ENCODE data around the gene SLC41A3. TPM values are rescaled to one million over a fixed set of nuclear protein-coding genes. Genes with fewer than 3 reads are reported as not detected.

SLC41A3 gene
- total RNA-seq, 2 donors from 2014 or later = 46.8 to 50.4 TPM

- no peak overlapping the region for H3K4me3 Mint-ChIP-seq
- no peak overlapping the region for H3K9ac ChIP-seq (ENCODE audit: extremely low read depth, low read length, poor library complexity, severe bottlenecking)
- peaks cover 2% of the 10 kb centered on the region for H3K9me3 ChIP-seq (ENCODE audit: control insufficient read depth, low read length)
- H3K36me3 Mint-ChIP-seq (ENCODE audit: low read depth) = peaks cover 18% of the 10 kb centered on the region
- no peak overlapping the region for H3K27ac ChIP-seq (ENCODE audit: low read depth, low read length)
- TF ChIP-seq CTCF (conservative IDR thresholded peaks at IDR 0.05) = no peak
- peaks cover 27% of the 10 kb centered on the region for H3K4me1 Mint-ChIP-seq
- H3K9me3 Mint-ChIP-seq = no peaks in the 10 kb centered on the region
- WGBS, 2 experiments (ENCODE audit: insufficient coverage in 1 of 2, insufficient read length in 1 of 2) = 88 to 95% methylated on average over 4 to 16 of the region's 16 CpGs
- no peaks in the 10 kb centered on the region for H3K27me3 Mint-ChIP-seq (ENCODE audit: insufficient read depth)
- no peak overlapping the region for H3K4me3 ChIP-seq (ENCODE audit: low read length)
- H3K27ac Mint-ChIP-seq = no peak overlapping the region
- H3K36me3 ChIP-seq (ENCODE audit: control insufficient read depth, insufficient read depth, low read length) = no peaks in the 10 kb centered on the region
- H3K4me1 ChIP-seq (ENCODE audit: control insufficient read depth, insufficient read depth, low read length) = peaks cover 10% of the 10 kb centered on the region
- no peak for DNase-seq
- H3K27me3 ChIP-seq (ENCODE audit: control insufficient read depth, insufficient read depth, low read length, poor library complexity, severe bottlenecking) = no peaks in the 10 kb centered on the region
Measured at GRCh38 chr3:126052196-126053058, 31.5 kb downstream of the SLC41A3 start.

- WGBS, 2 experiments (ENCODE audit: insufficient coverage in 1 of 2, insufficient read length in 1 of 2) = 95 to 97% methylated on average over 3 to 4 of the region's 4 CpGs
- Histone ChIP-seq H3K9me3 (ENCODE audit: control insufficient read depth, low read length) (peaks cover 9% of the 10 kb centered on the region), H3K27ac (ENCODE audit: low read depth, low read length) (no peak overlapping the region), H3K9ac (ENCODE audit: extremely low read depth, low read length, poor library complexity, severe bottlenecking) (no peak overlapping the region), H3K27me3 (ENCODE audit: control insufficient read depth, insufficient read depth, low read length, poor library complexity, severe bottlenecking) (no peaks in the 10 kb centered on the region), H3K36me3 (ENCODE audit: control insufficient read depth, insufficient read depth, low read length) (no peaks in the 10 kb centered on the region), H3K4me3 (ENCODE audit: low read length) (no peak overlapping the region), H3K4me1 (ENCODE audit: control insufficient read depth, insufficient read depth, low read length) (peaks cover 10% of the 10 kb centered on the region)
- Mint-ChIP-seq H3K4me3 (no peak overlapping the region), H3K27ac (no peak overlapping the region), H3K9me3 (no peaks in the 10 kb centered on the region), H3K27me3 (ENCODE audit: insufficient read depth) (no peaks in the 10 kb centered on the region), H3K36me3 (ENCODE audit: low read depth) (peaks cover 23% of the 10 kb centered on the region), H3K4me1 (peaks cover 27% of the 10 kb centered on the region)
- no peak for TF ChIP-seq CTCF (conservative IDR thresholded peaks at IDR 0.05)
- DNase-seq = no peak
Measured at GRCh38 chr3:126051741-126052140, 32.2 kb downstream of the SLC41A3 start.

- H3K27ac ChIP-seq (ENCODE audit: low read depth, low read length) = no peak overlapping the region
- H3K4me3 ChIP-seq (ENCODE audit: low read length) = no peak overlapping the region
- Mint-ChIP-seq H3K27ac (no peak overlapping the region), H3K4me1 (peaks cover 27% of the 10 kb centered on the region), H3K9me3 (no peaks in the 10 kb centered on the region), H3K27me3 (ENCODE audit: insufficient read depth) (no peaks in the 10 kb centered on the region), H3K36me3 (ENCODE audit: low read depth) (peaks cover 25% of the 10 kb centered on the region), H3K4me3 (no peak overlapping the region)
- WGBS, 2 experiments (ENCODE audit: insufficient coverage in 1 of 2, insufficient read length in 1 of 2) = 65 to 79% methylated on average over 6 to 8 of the region's 8 CpGs
- no peak overlapping the region for H3K9ac ChIP-seq (ENCODE audit: extremely low read depth, low read length, poor library complexity, severe bottlenecking)
- no peaks in the 10 kb centered on the region for H3K27me3 ChIP-seq (ENCODE audit: control insufficient read depth, insufficient read depth, low read length, poor library complexity, severe bottlenecking)
- TF ChIP-seq CTCF (conservative IDR thresholded peaks at IDR 0.05) = no peak
- DNase-seq = no peak
- H3K9me3 ChIP-seq (ENCODE audit: control insufficient read depth, low read length) = peaks cover 13% of the 10 kb centered on the region
- H3K4me1 ChIP-seq (ENCODE audit: control insufficient read depth, insufficient read depth, low read length) = peaks cover 10% of the 10 kb centered on the region
- H3K36me3 ChIP-seq (ENCODE audit: control insufficient read depth, insufficient read depth, low read length) = no peaks in the 10 kb centered on the region
Measured at GRCh38 chr3:126051234-126051633, 32.7 kb downstream of the SLC41A3 start.
